ENCODE data around the gene C19orf53.

The C19orf53 gene

GRCh38 chr19:13826652-13827235, 52.5 kb downstream of the C19orf53 start:
- TF ChIP-seq CTCF (IDR thresholded peaks at IDR 0.05) = no peak
- H3K79me2 ChIP-seq = peaks cover 5% of the 10 kb centered on the region
- no peaks in the 10 kb centered on the region for H3K9me3 ChIP-seq (ENCODE audit: control insufficient read depth, low read length)
- H3K27ac ChIP-seq = no peak overlapping the region
- no peak overlapping the region for H2AFZ ChIP-seq
- H3K27me3 ChIP-seq (ENCODE audit: control insufficient read depth, insufficient read depth, low read length) = no peaks in the 10 kb centered on the region
- no peak overlapping the region for H3K9ac ChIP-seq
- H3K36me3 ChIP-seq (ENCODE audit: control insufficient read depth, insufficient read depth, low read length) = no peaks in the 10 kb centered on the region
- H3K4me1 ChIP-seq = no peaks in the 10 kb centered on the region
- no peak overlapping the region for H3K4me3 ChIP-seq (ENCODE audit: low read depth, low read length)
- no peak overlapping the region for H3K4me2 ChIP-seq (ENCODE audit: low read length)

GRCh38 chr19:13827656-13828055, 53.4 kb downstream of the C19orf53 start:
- no peak overlapping the region for H3K9ac ChIP-seq
- no peak overlapping the region for H3K4me3 ChIP-seq (ENCODE audit: low read depth, low read length)
- H3K9me3 ChIP-seq (ENCODE audit: control insufficient read depth, low read length) = no peaks in the 10 kb centered on the region
- no peak overlapping the region for H2AFZ ChIP-seq
- H3K36me3 ChIP-seq (ENCODE audit: control insufficient read depth, insufficient read depth, low read length) = no peaks in the 10 kb centered on the region
- no peak for TF ChIP-seq CTCF (IDR thresholded peaks at IDR 0.05)
- no peaks in the 10 kb centered on the region for H3K4me1 ChIP-seq
- peaks cover 5% of the 10 kb centered on the region for H3K79me2 ChIP-seq
- no peak overlapping the region for H3K27ac ChIP-seq
- no peaks in the 10 kb centered on the region for H3K27me3 ChIP-seq (ENCODE audit: control insufficient read depth, insufficient read depth, low read length)
- no peak overlapping the region for H3K4me2 ChIP-seq (ENCODE audit: low read length)

Data from parathyroid adenoma (tissue), 2 donors.